Mammary epithelial cell (primary cell): ENCODE data around the gene CPNE1.

ENCODE experiments used
- EZH2 ChIP-seq: IDR thresholded peaks from 2 replicates; pipeline ENCODE4 v1.6.1; 2012; ENCODE audit warnings: low read length, inconsistent platforms, borderline replicate concordance
- TF ChIP-seq, protein P1 (sequence below), 2 donors: IDR thresholded peaks in 1 of 2; conservative IDR thresholded peaks in 1 of 2; 2 replicates each; pipeline ENCODE4 v1.5.1; 2011 to 2012; ENCODE audit warnings: inconsistent platforms in 2 of 2, low read length in 2 of 2, mild to moderate bottlenecking in 2 of 2, control low read depth in 1 of 2, low read depth in 1 of 2; ENCODE audit not compliant: insufficient read depth in 1 of 2; ENCODE audit errors: extremely low read depth in 1 of 2

GRCh38 chr20:35680452-35681183, 15.9 kb upstream of the CPNE1 start:
- TF ChIP-seq, protein P1, sequence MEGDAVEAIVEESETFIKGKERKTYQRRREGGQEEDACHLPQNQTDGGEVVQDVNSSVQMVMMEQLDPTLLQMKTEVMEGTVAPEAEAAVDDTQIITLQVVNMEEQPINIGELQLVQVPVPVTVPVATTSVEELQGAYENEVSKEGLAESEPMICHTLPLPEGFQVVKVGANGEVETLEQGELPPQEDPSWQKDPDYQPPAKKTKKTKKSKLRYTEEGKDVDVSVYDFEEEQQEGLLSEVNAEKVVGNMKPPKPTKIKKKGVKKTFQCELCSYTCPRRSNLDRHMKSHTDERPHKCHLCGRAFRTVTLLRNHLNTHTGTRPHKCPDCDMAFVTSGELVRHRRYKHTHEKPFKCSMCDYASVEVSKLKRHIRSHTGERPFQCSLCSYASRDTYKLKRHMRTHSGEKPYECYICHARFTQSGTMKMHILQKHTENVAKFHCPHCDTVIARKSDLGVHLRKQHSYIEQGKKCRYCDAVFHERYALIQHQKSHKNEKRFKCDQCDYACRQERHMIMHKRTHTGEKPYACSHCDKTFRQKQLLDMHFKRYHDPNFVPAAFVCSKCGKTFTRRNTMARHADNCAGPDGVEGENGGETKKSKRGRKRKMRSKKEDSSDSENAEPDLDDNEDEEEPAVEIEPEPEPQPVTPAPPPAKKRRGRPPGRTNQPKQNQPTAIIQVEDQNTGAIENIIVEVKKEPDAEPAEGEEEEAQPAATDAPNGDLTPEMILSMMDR (conservative IDR thresholded peaks at IDR 0.05 in 1 of 2, IDR thresholded peaks at IDR 0.05 in 1 of 2; ENCODE audit: extremely low read depth in 1 of 2, insufficient read depth in 1 of 2, low read depth in 1 of 2, low read length in 2 of 2), result no peak
- no peak for TF ChIP-seq EZH2
